Posterior cingulate gyrus (tissue), 11 donors: ENCODE measurements around the gene TENM3.

Experiments
- DNase-seq, 10 donors: peaks; one replicate each; pipeline versions ENCODE4 v3.0.0 to v3.0.0-alpha.2; 2020 to 2021; ENCODE audit warnings: mixed read lengths in 3 of 10
- intact Hi-C: fragments of 100-400 bp; cut with DNase I; formaldehyde crosslinking; loops from one replicate; pipeline ENCODE4 v1.15.1; 2023

Gene TENM3

GRCh38 chr4:182538031-182538430 lies 294.8 kb downstream of the TENM3 start:
- no peak for DNase-seq
- intact Hi-C loops: no loop called here

- intact Hi-C loops: no loop called here
- no peak for DNase-seq
Measured at GRCh38 chr4:182540496-182540895, 297.3 kb downstream of the TENM3 start.

- intact Hi-C loops: no loop called here
- DNase-seq: no peak
Measured at GRCh38 chr4:182547435-182547834, 304.2 kb downstream of the TENM3 start.

GRCh38 chr4:182548156-182548555 lies 305.0 kb downstream of the TENM3 start:
- no peak for DNase-seq
- intact Hi-C loops: no loop called here

DNA sequence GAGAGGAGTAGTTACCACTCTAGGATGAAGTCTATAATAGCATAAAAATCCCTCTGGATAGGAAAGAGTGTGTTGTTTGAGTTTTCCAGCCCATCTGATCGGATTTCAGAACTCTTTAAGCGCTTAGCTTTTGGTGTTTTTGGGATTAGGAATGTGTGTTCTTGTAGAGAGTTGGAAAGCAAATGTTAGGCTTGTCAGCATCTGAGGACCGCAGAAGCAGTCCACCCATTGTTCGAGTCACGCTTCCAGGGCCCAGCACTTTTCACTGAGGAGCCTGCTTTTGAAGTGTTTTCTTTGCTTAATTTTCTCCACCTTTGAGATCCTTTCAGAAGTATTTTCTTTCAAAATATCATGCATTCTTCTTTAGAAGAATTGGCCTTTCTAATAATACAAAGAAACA lies 306.2 kb downstream of the TENM3 start:
- intact Hi-C loops: no loop called here
- DNase-seq: no peak

GRCh38 chr4:182552948-182553347 lies 309.7 kb downstream of the TENM3 start:
- DNase-seq: no peak
- intact Hi-C loops: no loop called here

DNA sequence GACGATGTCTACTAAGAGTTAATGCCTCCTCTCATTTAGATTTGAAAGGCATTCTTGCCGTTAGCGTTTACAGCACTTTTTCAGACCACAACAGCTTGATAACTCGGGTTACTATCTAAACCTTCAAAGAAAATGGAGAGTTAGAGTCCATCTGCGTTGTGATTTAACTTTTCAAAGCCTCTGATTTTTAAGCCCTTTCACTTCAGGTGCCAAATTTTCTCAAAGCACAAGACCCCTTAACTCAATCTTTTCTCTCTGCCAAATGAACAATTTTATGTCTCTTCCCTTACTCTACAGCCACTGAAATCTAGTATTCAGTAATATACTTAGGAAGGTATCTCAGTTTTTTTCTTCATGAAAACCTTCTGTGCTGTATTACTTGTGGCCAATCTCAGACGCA lies 310.5 kb downstream of the TENM3 start:
- intact Hi-C loops: no loop called here

DNA sequence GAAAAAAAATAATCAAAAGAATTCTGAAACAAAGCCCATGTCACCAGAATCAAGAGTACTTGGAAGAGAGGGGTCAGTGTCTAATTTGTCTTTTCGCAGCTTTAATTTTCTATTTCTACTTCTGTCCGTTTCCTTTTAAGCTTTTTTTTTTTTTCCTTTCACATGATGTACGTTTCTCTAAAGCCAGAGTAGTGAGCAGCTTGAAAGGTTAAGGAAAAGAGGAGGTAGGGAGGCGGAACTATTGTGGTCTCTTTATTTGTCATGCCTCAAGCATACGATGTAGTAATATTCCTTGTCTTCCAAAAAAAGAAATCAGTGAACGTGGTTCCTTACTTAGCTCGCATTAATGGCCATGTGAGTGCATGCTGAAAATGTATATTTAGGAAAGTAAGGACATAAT lies 311.5 kb downstream of the TENM3 start:
- no peak for DNase-seq
- intact Hi-C loops: no loop called here

More for the DNA sequence above, 310.5 kb downstream of the TENM3 start:
- DNase-seq: no peak

DNA sequence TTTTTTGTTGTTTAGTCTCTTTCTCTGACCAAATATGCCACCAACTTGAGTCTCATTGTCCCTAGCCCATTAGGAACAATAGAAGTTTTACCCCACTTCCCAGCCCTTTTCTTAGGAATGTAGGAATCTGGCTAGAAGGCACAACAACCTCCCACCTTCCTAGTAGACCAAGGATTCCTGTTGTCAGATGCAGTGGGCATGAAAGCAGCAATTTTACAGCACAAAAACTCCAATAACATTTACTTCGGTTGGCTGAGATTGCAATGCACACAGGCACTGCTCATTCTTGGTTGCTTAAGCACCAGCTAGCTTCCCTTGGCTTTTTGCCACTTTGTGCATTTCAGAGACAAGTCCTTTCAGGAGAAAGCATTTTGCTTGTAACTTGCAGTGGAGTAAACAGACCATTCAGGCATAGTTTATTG lies 312.8 kb downstream of the TENM3 start:
- DNase-seq: no peak
- intact Hi-C loops: no loop called here

DNA sequence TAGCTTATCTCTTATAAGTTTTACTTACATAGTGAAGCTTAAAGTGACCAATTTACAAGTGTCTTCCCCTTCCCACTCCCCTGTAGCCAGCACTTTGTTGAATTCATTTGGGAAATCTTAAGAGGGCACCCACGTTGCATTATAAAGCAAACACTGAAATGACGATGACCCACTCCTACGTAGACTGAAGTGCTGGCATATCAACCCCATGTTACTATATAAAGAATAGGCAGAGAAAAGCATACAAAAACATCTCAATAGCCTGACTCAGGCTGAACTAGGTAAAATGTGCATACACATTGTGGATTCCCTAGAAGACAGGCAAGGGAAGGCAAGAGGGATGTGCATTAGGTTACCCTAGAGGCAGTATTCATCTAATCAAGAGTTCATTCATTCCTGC lies 313.4 kb downstream of the TENM3 start:
- DNase-seq: no peak
- intact Hi-C loops: no loop called here

DNA sequence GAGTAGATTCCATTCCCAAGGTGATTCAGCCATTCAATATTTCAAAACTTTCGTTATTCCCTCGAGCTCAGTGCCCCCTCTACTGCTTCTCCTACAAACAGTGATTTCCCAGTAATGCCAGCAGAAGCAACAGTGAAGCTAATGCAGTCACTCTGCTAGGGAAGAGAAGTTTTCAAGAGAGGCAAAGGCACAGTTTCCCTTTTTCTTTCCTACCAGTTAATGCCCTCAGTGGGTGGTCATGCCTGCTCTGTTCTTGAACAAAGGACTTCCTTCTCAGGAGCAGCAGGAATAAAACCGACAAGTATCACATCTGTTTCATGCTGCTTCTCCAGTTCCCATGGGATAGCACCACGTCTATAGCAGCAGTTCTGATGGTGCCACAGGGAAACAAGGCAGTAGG lies 317.2 kb downstream of the TENM3 start:
- no peak for DNase-seq
- intact Hi-C loops: no loop called here

GRCh38 chr4:182562350-182562749 lies 319.1 kb downstream of the TENM3 start:
- DNase-seq: no peak
- intact Hi-C loops: no loop called here

DNA sequence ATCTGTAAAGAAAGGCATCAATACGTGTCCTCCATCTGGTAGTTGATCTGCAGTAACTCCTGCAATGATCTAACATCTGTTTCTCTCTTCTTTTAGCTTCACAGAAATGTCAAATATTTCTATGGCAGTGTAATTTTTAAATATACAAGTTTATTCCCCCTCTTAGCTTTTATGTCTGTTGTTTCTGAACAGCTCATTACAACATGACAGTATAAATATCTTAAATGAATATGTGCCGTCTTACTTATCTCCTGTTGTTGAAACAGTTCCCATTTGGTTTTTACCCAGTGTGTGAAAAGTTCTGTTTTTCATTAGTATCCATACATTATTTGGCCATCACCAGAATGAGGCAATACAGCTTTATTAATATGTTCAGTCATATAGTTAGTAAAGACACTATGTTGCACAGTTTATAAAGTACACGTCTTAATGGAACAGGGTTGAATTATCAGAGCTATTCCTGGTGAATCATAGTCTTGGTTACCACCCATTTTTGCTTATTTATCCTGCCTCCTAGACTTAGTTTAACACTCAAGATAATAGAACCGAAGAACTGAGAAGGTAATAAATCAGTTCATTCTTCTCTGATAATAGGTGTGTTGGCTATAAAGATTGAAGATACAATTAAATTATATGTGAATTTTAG lies 321.6 kb downstream of the TENM3 start:
- DNase-seq: no peak
- intact Hi-C loops: no loop called here

DNA sequence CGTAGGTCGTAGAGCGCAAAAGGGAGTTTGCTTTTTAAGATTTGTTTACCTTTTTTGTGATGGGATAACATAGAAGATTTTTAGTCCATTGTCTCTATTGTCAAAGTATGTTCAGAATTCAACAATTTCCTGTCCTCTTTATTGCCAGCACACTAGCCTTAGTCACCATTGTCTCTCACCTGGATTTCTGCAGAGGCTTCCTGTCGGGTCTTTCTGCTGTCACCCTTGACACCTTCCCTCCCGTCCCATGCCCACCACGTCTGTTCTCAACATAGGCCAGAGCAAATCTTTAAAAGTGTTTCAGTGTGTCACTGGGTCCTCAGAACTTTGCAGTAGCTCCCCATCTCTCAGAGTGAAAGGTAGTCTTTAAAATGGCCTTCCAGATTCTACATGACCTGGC lies 323.9 kb downstream of the TENM3 start:
- intact Hi-C loops: no loop called here
- no peak for DNase-seq

DNA sequence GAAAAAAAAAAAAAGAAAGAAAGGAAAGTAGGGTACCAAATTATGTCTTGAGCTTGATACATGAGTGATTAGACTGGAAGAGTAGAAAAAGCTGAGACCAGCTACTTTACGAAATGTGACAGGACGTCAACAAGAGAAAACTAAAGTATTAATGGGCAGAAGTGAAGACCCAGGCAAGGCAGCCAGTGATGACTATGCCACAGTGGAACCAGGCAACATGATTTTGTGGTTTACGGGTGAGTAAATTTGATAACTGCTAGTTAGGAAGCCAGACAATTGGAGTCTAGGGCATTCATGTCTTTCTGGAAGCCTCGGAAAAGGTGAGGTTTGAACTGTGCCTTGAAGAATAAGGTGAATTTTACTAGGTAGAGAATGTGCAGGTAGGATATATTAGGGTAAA lies 326.4 kb downstream of the TENM3 start:
- intact Hi-C loops: no loop called here
- no peak for DNase-seq

DNA sequence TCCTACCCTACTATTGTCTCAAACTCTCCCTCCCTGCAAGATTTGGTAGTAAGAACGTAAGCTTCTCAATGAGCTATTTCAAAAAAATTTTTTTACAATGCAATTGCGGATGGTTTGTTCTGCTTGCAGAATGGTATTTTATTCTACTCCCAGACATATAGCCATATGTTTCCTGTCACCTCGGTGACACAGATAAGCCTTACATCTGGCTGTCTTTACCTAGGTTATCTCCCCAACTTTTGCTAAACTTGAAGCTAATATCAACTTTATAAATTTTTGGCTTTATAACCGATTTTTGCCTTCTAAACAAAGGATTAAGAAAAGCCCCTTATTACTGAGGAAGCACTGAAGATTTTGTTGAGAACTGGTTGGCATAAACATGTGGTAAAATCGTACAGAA lies 331.5 kb downstream of the TENM3 start:
- intact Hi-C loops: no loop called here
- DNase-seq: no peak

DNA sequence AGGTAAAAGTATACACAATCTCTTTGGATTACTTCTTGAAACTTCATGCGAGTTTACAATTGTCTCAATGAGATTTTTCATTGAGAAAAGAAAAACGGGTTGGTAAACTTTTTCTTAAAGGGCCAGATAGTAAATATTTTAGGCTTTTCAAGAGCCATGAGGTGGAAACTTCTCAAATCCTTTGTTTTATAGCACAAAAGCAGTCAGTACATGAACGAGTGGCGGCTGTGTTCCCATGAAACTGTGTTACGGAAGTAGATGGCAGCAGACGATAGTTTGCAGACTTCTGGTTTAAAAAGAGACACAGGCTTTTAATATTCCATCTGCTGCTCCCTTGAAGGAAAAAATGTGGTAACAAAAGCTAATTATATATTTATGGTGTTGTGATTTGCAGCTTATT lies 332.0 kb downstream of the TENM3 start:
- intact Hi-C loops: no loop called here
- DNase-seq: no peak

- peak in 3 of 10 donors; percentile 11 to 88 (median 28) for DNase-seq
- intact Hi-C loops: no loop called here
Measured at GRCh38 chr4:182576601-182577289, 333.5 kb downstream of the TENM3 start.

DNA sequence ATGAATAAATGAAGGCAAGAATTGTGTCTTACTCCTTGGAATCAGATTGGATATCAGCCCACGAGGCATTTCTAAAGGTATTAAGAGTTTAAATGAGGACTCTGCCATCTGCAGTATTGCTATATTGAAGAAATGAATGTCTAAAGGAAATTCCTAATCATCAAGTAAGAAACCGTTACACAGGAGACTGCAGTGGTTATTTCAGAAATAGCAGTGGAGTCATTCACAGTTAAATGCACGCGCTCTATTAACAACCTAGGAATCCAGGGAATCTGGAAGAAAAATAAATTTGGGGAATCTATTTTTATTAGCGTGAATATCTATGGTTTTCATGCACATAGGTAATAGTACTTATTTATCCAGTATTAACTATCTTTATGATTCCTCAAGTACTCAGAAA lies 334.2 kb downstream of the TENM3 start:
- DNase-seq: no peak
- intact Hi-C loops: no loop called here

DNA sequence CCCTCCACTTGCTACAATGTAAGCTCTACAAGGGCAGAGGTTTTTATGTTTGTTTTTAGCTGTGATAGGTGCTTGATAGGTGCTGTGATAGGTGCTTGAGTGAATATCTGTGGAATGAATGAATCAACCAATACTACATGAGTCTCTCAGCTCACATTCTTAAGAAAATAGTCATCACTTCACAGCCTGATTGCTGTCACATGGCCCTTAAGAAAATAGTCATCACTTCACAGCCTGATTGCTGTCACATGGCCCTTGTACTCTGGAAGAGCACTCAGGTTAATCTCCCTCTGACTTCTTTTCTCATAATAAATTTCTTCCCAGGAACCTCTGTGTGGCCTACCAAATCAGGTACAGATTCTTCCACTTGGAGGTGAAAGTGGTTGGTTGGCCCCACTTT lies 335.2 kb downstream of the TENM3 start:
- DNase-seq: no peak
- intact Hi-C loops: no loop called here

DNA sequence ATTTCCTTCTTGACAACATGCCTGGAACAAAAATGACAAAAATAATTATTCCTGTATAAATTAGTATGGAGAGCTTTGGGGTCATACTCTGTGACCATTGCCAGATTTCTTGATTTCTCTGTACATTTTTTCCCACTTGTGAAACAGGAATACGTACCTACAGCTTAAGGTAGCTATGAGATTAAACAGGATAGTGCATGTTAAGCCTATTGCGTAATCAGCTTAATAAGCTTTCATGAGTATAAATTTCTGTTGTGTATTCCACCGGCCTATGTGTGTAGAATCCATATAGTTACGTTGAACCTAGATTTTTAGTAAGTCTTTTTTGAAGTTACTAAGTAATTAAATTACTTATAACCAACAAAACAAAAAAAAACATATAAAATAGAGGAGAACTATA lies 339.0 kb downstream of the TENM3 start:
- no peak for DNase-seq
- intact Hi-C loops: no loop called here

GRCh38 chr4:182583703-182584415 lies 340.7 kb downstream of the TENM3 start:
- no peak for DNase-seq

More at GRCh38 chr4:182583703-182584415, 340.7 kb downstream of the TENM3 start:
- intact Hi-C loops: no loop called here
